ENCODE results near the gene FANCG.

The FANCG gene

GRCh38 chr9:35051069-35051967, 28.4 kb downstream of the FANCG start:
- H4K20me1 ChIP-seq (ENCODE audit: insufficient read depth, low read length) = no peaks in the 10 kb centered on the region
- no peak overlapping the region for H3K9ac ChIP-seq (ENCODE audit: low read depth, low read length)
- TF ChIP-seq EZH2 (IDR thresholded peaks at IDR 0.05; ENCODE audit: borderline replicate concordance, low read depth, low read length, severe bottlenecking) = no peak
- peak; percentile 65 for TF ChIP-seq CTCF (IDR thresholded peaks at IDR 0.05; ENCODE audit: borderline replicate concordance, extremely low read depth, low read length, poor library complexity, severe bottlenecking)
- H3K9me3 ChIP-seq (ENCODE audit: insufficient read depth, low read length, severe bottlenecking) = no peaks in the 10 kb centered on the region
- peak; percentile 55 for DNase-seq
- no peaks in the 10 kb centered on the region for H3K4me1 ChIP-seq (ENCODE audit: insufficient read depth, low read length)
- no peak overlapping the region for H3K4me3 ChIP-seq (ENCODE audit: low read depth in 1 of 2, low read length in 2 of 2)
- H3K4me2 ChIP-seq (ENCODE audit: insufficient read depth, low read length) = no peak overlapping the region
- H3K79me2 ChIP-seq (ENCODE audit: insufficient read depth, low read length) = no peaks in the 10 kb centered on the region
- H3K27ac ChIP-seq (ENCODE audit: low read length) = no peak overlapping the region
- no peak overlapping the region for H2AFZ ChIP-seq (ENCODE audit: low read depth, low read length)
- peaks cover 40% of the 10 kb centered on the region for H3K36me3 ChIP-seq (ENCODE audit: insufficient read depth, low read length)
- peak; percentile 78 for ATAC-seq (ENCODE audit: insufficient read depth, low read depth)
- H3K27me3 ChIP-seq (ENCODE audit: insufficient read depth, low read length, poor library complexity) = no peaks in the 10 kb centered on the region

- no peak overlapping the region for H3K9ac ChIP-seq (ENCODE audit: low read depth, low read length)
- TF ChIP-seq EZH2 (IDR thresholded peaks at IDR 0.05; ENCODE audit: borderline replicate concordance, low read depth, low read length, severe bottlenecking) = no peak
- no peak for TF ChIP-seq CTCF (IDR thresholded peaks at IDR 0.05; ENCODE audit: borderline replicate concordance, extremely low read depth, low read length, poor library complexity, severe bottlenecking)
- no peak overlapping the region for H3K4me3 ChIP-seq (ENCODE audit: low read depth in 1 of 2, low read length in 2 of 2)
- DNase-seq (no peak), ATAC-seq (ENCODE audit: insufficient read depth, low read depth) (no peak)
- no peaks in the 10 kb centered on the region; the same call in 1 of the 2 replicates for H4K20me1 ChIP-seq (ENCODE audit: insufficient read depth, low read length)
- no peak overlapping the region for H3K27ac ChIP-seq (ENCODE audit: low read length)
- no peaks in the 10 kb centered on the region for H3K27me3 ChIP-seq (ENCODE audit: insufficient read depth, low read length, poor library complexity)
- no peaks in the 10 kb centered on the region for H3K9me3 ChIP-seq (ENCODE audit: insufficient read depth, low read length, severe bottlenecking)
- no peaks in the 10 kb centered on the region for H3K4me1 ChIP-seq (ENCODE audit: insufficient read depth, low read length)
- no peak overlapping the region for H3K4me2 ChIP-seq (ENCODE audit: insufficient read depth, low read length)
- H3K79me2 ChIP-seq (ENCODE audit: insufficient read depth, low read length) = no peaks in the 10 kb centered on the region
- peaks cover 19% of the 10 kb centered on the region; the same call in 1 of the 2 replicates for H3K36me3 ChIP-seq (ENCODE audit: insufficient read depth, low read length)
- no peak overlapping the region for H2AFZ ChIP-seq (ENCODE audit: low read depth, low read length)
Measured at GRCh38 chr9:35048511-35048910, 31.2 kb downstream of the FANCG start.

GRCh38 chr9:35044071-35044470, 35.7 kb downstream of the FANCG start:
- Histone ChIP-seq H3K79me2 (ENCODE audit: insufficient read depth, low read length) (no peaks in the 10 kb centered on the region), H3K4me2 (ENCODE audit: insufficient read depth, low read length) (no peak overlapping the region), H3K36me3 (ENCODE audit: insufficient read depth, low read length) (peaks cover 6% of the 10 kb centered on the region; the same call in 1 of the 2 replicates)

More at GRCh38 chr9:35044071-35044470, 35.7 kb downstream of the FANCG start:
- no peak for ATAC-seq (ENCODE audit: insufficient read depth, low read depth)
- H3K4me3 ChIP-seq (ENCODE audit: low read depth in 1 of 2, low read length in 2 of 2) = no peak overlapping the region
- no peak overlapping the region for H3K27ac ChIP-seq (ENCODE audit: low read length)
- DNase-seq = no peak
- TF ChIP-seq CTCF (IDR thresholded peaks at IDR 0.05; ENCODE audit: borderline replicate concordance, extremely low read depth, low read length, poor library complexity, severe bottlenecking) = no peak
- no peak for TF ChIP-seq EZH2 (IDR thresholded peaks at IDR 0.05; ENCODE audit: borderline replicate concordance, low read depth, low read length, severe bottlenecking)
- no peaks in the 10 kb centered on the region for H3K4me1 ChIP-seq (ENCODE audit: insufficient read depth, low read length)
- H4K20me1 ChIP-seq (ENCODE audit: insufficient read depth, low read length) = no peaks in the 10 kb centered on the region; the same call in 1 of the 2 replicates
- no peak overlapping the region for H2AFZ ChIP-seq (ENCODE audit: low read depth, low read length)
- H3K9me3 ChIP-seq (ENCODE audit: insufficient read depth, low read length, severe bottlenecking) = no peaks in the 10 kb centered on the region
- no peaks in the 10 kb centered on the region for H3K27me3 ChIP-seq (ENCODE audit: insufficient read depth, low read length, poor library complexity)
- H3K9ac ChIP-seq (ENCODE audit: low read depth, low read length) = no peak overlapping the region

Measured in DND-41 (cell line).